OCI-LY7 (cell line): ENCODE measurements around the gene NOD2. TPM values are rescaled to one million over a fixed set of nuclear protein-coding genes. Genes with fewer than 3 reads are reported as not detected.

Experiments used
- BruUV-seq: library from RNA; stranded (reverse); fragments of 400-500 nt; replicated peaks from 2 replicates; lab custom pipeline; 2021; lab: Mats Ljungman, UMichigan
- CTCF ChIA-PET: fragments of 300-600 bp; sonication (Branson Sonifier 250); formaldehyde crosslinking; loops from one replicate; lab custom pipeline; 2022; ENCODE audit warnings: antibody characterized with exemption; ENCODE audit not compliant: unreplicated experiment; lab: Charles Lee
- POLR2A ChIA-PET: fragments of 300-600 bp; sonication (Branson Sonifier 250); formaldehyde crosslinking; loops from one replicate; lab custom pipeline; 2022; ENCODE audit warnings: antibody characterized with exemption; lab: Charles Lee
- DNase-seq: peaks from one replicate; pipeline ENCODE4 v3.0.0-alpha.2; 2015; ENCODE audit warnings: low spot score
- H2AFZ ChIP-seq: fragments of 200-600 bp; sonication (generic), shearing (Covaris generic); 2 replicates; pipeline ENCODE4 v1.6.1; 2014; ENCODE audit warnings: mild to moderate bottlenecking, antibody characterized with exemption, low read length, moderate library complexity
- H3K27ac ChIP-seq: fragments of 200-600 bp; sonication (generic); 2 replicates; pipeline ENCODE4 v1.5.1; 2014; ENCODE audit warnings: mixed run types, low read depth, mild to moderate bottlenecking, moderate library complexity, low read length, inconsistent platforms; ENCODE audit not compliant: poor library complexity, severe bottlenecking
- H3K36me3 ChIP-seq: fragments of 200-600 bp; sonication (generic); 2 replicates; pipeline ENCODE4 v1.6.1; 2014; ENCODE audit warnings: mild to moderate bottlenecking, antibody characterized with exemption, low read length, moderate library complexity, mixed read lengths; ENCODE audit not compliant: insufficient read depth
- H3K4me1 ChIP-seq: fragments of 200-600 bp; sonication (generic); 2 replicates; pipeline ENCODE4 v1.5.1; 2014; ENCODE audit warnings: mild to moderate bottlenecking, low read length; ENCODE audit not compliant: insufficient read depth, poor library complexity, severe bottlenecking
- H3K4me2 ChIP-seq: fragments of 200-600 bp; sonication (generic); 2 replicates; pipeline ENCODE4 v1.6.1; 2014; ENCODE audit warnings: mild to moderate bottlenecking, low read length
- H3K4me3 ChIP-seq: fragments of 200-600 bp; sonication (generic); 2 replicates; pipeline ENCODE4 v1.5.1; 2014; ENCODE audit warnings: mild to moderate bottlenecking, low read depth, low read length; ENCODE audit not compliant: poor library complexity, severe bottlenecking
- H3K79me2 ChIP-seq: fragments of 200-600 bp; sonication (generic); 2 replicates; pipeline ENCODE4 v1.6.1; 2016; ENCODE audit warnings: low read depth, mild to moderate bottlenecking, low read length, moderate library complexity, mixed read lengths; ENCODE audit not compliant: insufficient read depth
- H3K9me2 ChIP-seq: fragments of 200-600 bp; sonication (generic); 2 replicates; pipeline ENCODE4 v1.6.1; 2016; ENCODE audit warnings: mild to moderate bottlenecking, low read length, mixed read lengths; ENCODE audit not compliant: insufficient read depth
- H3K9me3 ChIP-seq: fragments of 200-600 bp; sonication (generic); 2 replicates; pipeline ENCODE4 v1.6.1; 2014; ENCODE audit warnings: mild to moderate bottlenecking, mixed run types, low read length, mixed read lengths
- H4K20me1 ChIP-seq: fragments of 200-600 bp; sonication (generic); 2 replicates; pipeline ENCODE4 v1.6.1; 2014; ENCODE audit warnings: mild to moderate bottlenecking, antibody characterized with exemption, low read length, moderate library complexity, mixed read lengths; ENCODE audit not compliant: insufficient read depth
- CTCF ChIP-seq: fragments of 200-600 bp; sonication (generic); conservative IDR thresholded peaks from 2 replicates; pipeline ENCODE4 v1.5.1; 2014; ENCODE audit warnings: mild to moderate bottlenecking, antibody characterized with exemption, low read length, moderate library complexity, mixed read lengths
- EZH2phosphoT487 ChIP-seq: fragments of 200-600 bp; sonication (generic); IDR thresholded peaks from 2 replicates; pipeline ENCODE4 v1.6.1; 2018; ENCODE audit warnings: low read depth, borderline replicate concordance, mild to moderate bottlenecking, mixed run types, antibody characterized with exemption, low read length, moderate library complexity, mixed read lengths
- intact Hi-C: fragments of 100-400 bp; cut with micrococcal nuclease; formaldehyde crosslinking; loops from one replicate; pipeline ENCODE4 v1.10.0; 2022; ENCODE audit not compliant: unreplicated experiment
- total RNA-seq, 2 experiments: library from RNA; depleted of rRNA in 1 of 2; stranded (reverse); fragments of >200 nt in 1 of 2; shearing (Covaris generic) in 1 of 2; gene quantifications; 2 replicates each; pipeline ENCODE4 v1.2.3, GENCODE V29; 2014 to 2022

NOD2 gene
- total RNA-seq, 2 experiments from 2014 or later: not detected

GRCh38 chr16:50688083-50688482 lies 5.3 kb upstream of the NOD2 start:
- H3K36me3 ChIP-seq: no peaks in the 10 kb centered on the region
- CTCF ChIA-PET: no interaction called here
- H3K4me2 ChIP-seq: no peak overlapping the region
- no TSS peak for BruUV-seq
- H3K9me3 ChIP-seq: no peaks in the 10 kb centered on the region
- H3K27ac ChIP-seq: no peak overlapping the region
- TF ChIP-seq CTCF (no peak), EZH2phosphoT487 (no peak)
- H3K79me2 ChIP-seq: no peaks in the 10 kb centered on the region
- H3K4me3 ChIP-seq: no peak overlapping the region
- intact Hi-C loops: no loop called here
- H4K20me1 ChIP-seq: no peaks in the 10 kb centered on the region
- no peak for DNase-seq
- H3K4me1 ChIP-seq: peaks cover 9% of the 10 kb centered on the region
- POLR2A ChIA-PET: no interaction called here
- no peak overlapping the region for H2AFZ ChIP-seq
- no peaks in the 10 kb centered on the region for H3K9me2 ChIP-seq

- Histone ChIP-seq H4K20me1 (no peaks in the 10 kb centered on the region), H3K9me2 (no peaks in the 10 kb centered on the region), H3K9me3 (no peaks in the 10 kb centered on the region), H2AFZ (no peak overlapping the region), H3K4me3 (no peak overlapping the region), H3K4me1 (peaks cover 5% of the 10 kb centered on the region), H3K79me2 (no peaks in the 10 kb centered on the region), H3K27ac (no peak overlapping the region), H3K36me3 (no peaks in the 10 kb centered on the region), H3K4me2 (no peak overlapping the region)
- CTCF ChIA-PET: no interaction called here
- no TSS peak for BruUV-seq
- POLR2A ChIA-PET: no interaction called here
- intact Hi-C loops: no loop called here
- no peak for DNase-seq
- TF ChIP-seq CTCF (no peak), EZH2phosphoT487 (no peak)
Observed at GRCh38 chr16:50688867-50689266, 4.5 kb upstream of the NOD2 start.

GRCh38 chr16:50690177-50690576 lies 3.2 kb upstream of the NOD2 start:
- DNase-seq: no peak
- CTCF ChIA-PET: no interaction called here
- no peaks in the 10 kb centered on the region for H3K9me3 ChIP-seq
- no peak for TF ChIP-seq CTCF
- no peak for TF ChIP-seq EZH2phosphoT487
- no peaks in the 10 kb centered on the region for H3K36me3 ChIP-seq
- BruUV-seq: no TSS peak
- no peaks in the 10 kb centered on the region for H3K9me2 ChIP-seq
- no peaks in the 10 kb centered on the region for H3K4me1 ChIP-seq
- no peak overlapping the region for H3K4me2 ChIP-seq
- intact Hi-C loops: no loop called here
- H3K27ac ChIP-seq: no peak overlapping the region
- no peaks in the 10 kb centered on the region for H4K20me1 ChIP-seq
- POLR2A ChIA-PET: no interaction called here
- no peaks in the 10 kb centered on the region for H3K79me2 ChIP-seq
- H3K4me3 ChIP-seq: no peak overlapping the region
- H2AFZ ChIP-seq: no peak overlapping the region
